Measurements from ENCODE around the gene ANKS4B.
A peak's percentile ranks its signal among the peaks of the same experiment; 100 is the strongest.
"Not testable (repeated sequence)": the region's sequence is repeated elsewhere in the genome, so short reads cannot be mapped to it uniquely, and the experiment has no call there.

ANKS4B gene

GRCh38 chr16:21222495-21223337 lies 10.8 kb upstream of the ANKS4B start:
- no peak for DNase-seq

- DNase-seq = no peak
These were observed 9.7 kb upstream of the ANKS4B start for GRCh38 chr16:21223787-21224186.

GRCh38 chr16:21224800-21225199 lies 8.7 kb upstream of the ANKS4B start:
- no peak for DNase-seq

GRCh38 chr16:21226749-21227148 lies 6.8 kb upstream of the ANKS4B start:
- no peak for DNase-seq

- peak; percentile 18 for DNase-seq
These were observed 5.6 kb upstream of the ANKS4B start for GRCh38 chr16:21227866-21228265.

GRCh38 chr16:21228361-21228872 lies 5.1 kb upstream of the ANKS4B start:
- peak; percentile 21 for DNase-seq

GRCh38 chr16:21233045-21233520 lies 416 bp upstream of the ANKS4B start:
- DNase-seq = no peak

- DNase-seq = no peak
These were observed 1.7 kb downstream of the ANKS4B start for GRCh38 chr16:21235199-21235585.

GRCh38 chr16:21236831-21237230 lies 3.3 kb downstream of the ANKS4B start:
- no peak for DNase-seq

- peak; percentile 56 for DNase-seq
These were observed 6.1 kb downstream of the ANKS4B start for GRCh38 chr16:21239646-21240045.

GRCh38 chr16:21242756-21243155 lies 9.3 kb downstream of the ANKS4B start:
- no peak for DNase-seq

GRCh38 chr16:21244518-21245215 lies 11.2 kb downstream of the ANKS4B start:
- DNase-seq = no peak

- DNase-seq = not testable (repeated sequence)
These were observed 14.7 kb downstream of the ANKS4B start for GRCh38 chr16:21248179-21248578.

GRCh38 chr16:21250072-21250923 lies 16.8 kb downstream of the ANKS4B start:
- DNase-seq = no peak

- no peak for DNase-seq
These were observed 20.0 kb downstream of the ANKS4B start for GRCh38 chr16:21253470-21253869.

- no peak for DNase-seq
These were observed 23.1 kb downstream of the ANKS4B start for GRCh38 chr16:21256636-21257035.

GRCh38 chr16:21257284-21257683 lies 23.8 kb downstream of the ANKS4B start:
- DNase-seq = no peak

- DNase-seq = peak; percentile 96
These were observed 27.6 kb downstream of the ANKS4B start for GRCh38 chr16:21260870-21261791.

GRCh38 chr16:21262779-21263639 lies 29.5 kb downstream of the ANKS4B start:
- no peak for DNase-seq

- peak; percentile 72 for DNase-seq
These were observed 30.4 kb downstream of the ANKS4B start for GRCh38 chr16:21263640-21264570.
